SK-N-SH (cell line): ENCODE data around the gene NBEAL2. TPM values are rescaled to one million over a fixed set of nuclear protein-coding genes. Genes with fewer than 3 reads are reported as not detected.

Experiments
- CTCF ChIA-PET: fragments of 300-600, 350-600 bp; formaldehyde crosslinking; extraction: SDS; loops from one replicate; lab custom pipeline; 2021; lab: Yijun Ruan, JAX
- POLR2A ChIA-PET: fragments of 350-600 bp; sonication (Branson Sonifier 250); formaldehyde crosslinking; extraction: SDS; loops from one replicate; lab custom pipeline; 2020; ENCODE audit warnings: antibody characterized with exemption, inconsistent platforms; lab: Yijun Ruan, JAX
- DNase-seq: peaks from one replicate; pipeline ENCODE4 v3.0.0; 2012
- H2AFZ ChIP-seq: fragments of 200-600 bp; sonication (generic); 2 replicates; pipeline ENCODE4 v1.8.1; 2016; ENCODE audit warnings: antibody characterized with exemption, mild to moderate bottlenecking, low read depth
- H3F3A ChIP-seq: fragments of 200-600 bp; sonication (generic); replicated peaks from 2 replicates; pipeline ENCODE3; 2016; ENCODE audit warnings: antibody characterized with exemption, mild to moderate bottlenecking; ENCODE audit not compliant: insufficient read depth
- H3K27ac ChIP-seq, 2 experiments: fragments of 200-500 bp in 1 of 2; fragments of 200-600 bp in 1 of 2; sonication (Bioruptor generic) in 1 of 2; sonication (generic), shearing (Covaris generic) in 1 of 2; 2 replicates each; pipeline versions ENCODE4 v1.5.1 to v1.6.1; 2014 to 2016; ENCODE audit warnings: low read depth in 2 of 2, inconsistent platforms in 1 of 2, low read length in 1 of 2, mild to moderate bottlenecking in 1 of 2, mixed read lengths in 1 of 2
- H3K27me3 ChIP-seq: fragments of 200-600 bp; sonication (generic), shearing (Covaris generic); 2 replicates; pipeline ENCODE4 v1.6.1; 2016; ENCODE audit warnings: mixed run types; ENCODE audit not compliant: insufficient read depth
- H3K36me3 ChIP-seq, 2 experiments: fragments of 200-500 bp in 1 of 2; fragments of 200-600 bp in 1 of 2; sonication (Bioruptor generic) in 1 of 2; sonication (generic) in 1 of 2; replicated peaks in 1 of 2; 2 replicates each; pipeline versions ENCODE3 to v1.5.1; 2014 to 2016; ENCODE audit warnings: low read length in 1 of 2, mild to moderate bottlenecking in 1 of 2; ENCODE audit not compliant: insufficient read depth in 2 of 2, control insufficient read depth in 1 of 2
- H3K4me1 ChIP-seq, 2 experiments: fragments of 200-500 bp in 1 of 2; fragments of 200-600 bp in 1 of 2; sonication (Bioruptor generic) in 1 of 2; sonication (generic), shearing (Covaris generic) in 1 of 2; 2 replicates each; pipeline versions ENCODE4 v1.5.1 to v1.6.1; 2014 to 2016; ENCODE audit warnings: low read depth in 1 of 2, low read length in 1 of 2, mixed run types in 1 of 2; ENCODE audit not compliant: insufficient read depth in 2 of 2, control insufficient read depth in 1 of 2
- H3K4me2 ChIP-seq: fragments of 200-600 bp; sonication (generic), shearing (Covaris generic); 2 replicates; pipeline ENCODE4 v1.6.1; 2017; ENCODE audit warnings: mixed run types
- H3K4me3 ChIP-seq, 2 experiments: fragments of 200-500 bp in 1 of 2; fragments of 200-600 bp in 1 of 2; sonication (Bioruptor generic) in 1 of 2; sonication (generic), shearing (Covaris generic) in 1 of 2; 2 replicates each; pipeline versions ENCODE4 v1.5.1 to v1.8.1; 2014 to 2016; ENCODE audit warnings: low read depth in 2 of 2, inconsistent platforms in 1 of 2, low read length in 1 of 2, mild to moderate bottlenecking in 1 of 2, mixed read lengths in 1 of 2, moderate library complexity in 1 of 2
- H3K79me2 ChIP-seq: fragments of 200-600 bp; sonication (generic); 2 replicates; pipeline ENCODE4 v1.8.1; 2017; ENCODE audit warnings: mild to moderate bottlenecking; ENCODE audit not compliant: insufficient read depth
- H3K9ac ChIP-seq: fragments of 200-600 bp; sonication (generic); 2 replicates; pipeline ENCODE4 v1.6.1; 2017; ENCODE audit warnings: mixed run types
- H3K9me2 ChIP-seq: fragments of 200-600 bp; sonication (generic); 2 replicates; pipeline ENCODE4 v1.6.1; 2017; ENCODE audit warnings: mixed run types
- H3K9me3 ChIP-seq: fragments of 200-600 bp; sonication (generic); 2 replicates; pipeline ENCODE4 v1.6.1; 2017; ENCODE audit warnings: mixed run types, mild to moderate bottlenecking, moderate library complexity
- H4K20me1 ChIP-seq: fragments of 200-600 bp; sonication (generic); 2 replicates; pipeline ENCODE4 v1.6.1; 2017; ENCODE audit warnings: mild to moderate bottlenecking, mixed run types; ENCODE audit not compliant: insufficient read depth
- CHD2 ChIP-seq: fragments of 150-350 bp; IDR thresholded peaks from 2 replicates; pipeline ENCODE4 v1.6.1; 2018; ENCODE audit warnings: low read length; ENCODE audit not compliant: partially characterized antibody
- EP300 ChIP-seq, 2 experiments: IDR thresholded peaks; 2 replicates each; pipeline versions ENCODE4 v1.4.0 to v1.6.1; 2012; ENCODE audit warnings: borderline replicate concordance in 1 of 2, low read depth in 1 of 2, low read length in 1 of 2
- FOSL2 ChIP-seq: IDR thresholded peaks from 2 replicates; pipeline ENCODE4 v1.4.0; 2012; ENCODE audit warnings: low read depth, mild to moderate bottlenecking, moderate library complexity, borderline replicate concordance
- GABPA ChIP-seq: IDR thresholded peaks from 2 replicates; pipeline ENCODE4 v1.4.0; 2012; ENCODE audit warnings: low read depth, mild to moderate bottlenecking
- IRF3 ChIP-seq: fragments of 150-350 bp; IDR thresholded peaks from 2 replicates; pipeline ENCODE4 v1.6.1; 2016; ENCODE audit warnings: mild to moderate bottlenecking, low read depth, low read length
- MAX ChIP-seq: IDR thresholded peaks from 2 replicates; pipeline ENCODE4 v1.4.0; 2012; ENCODE audit warnings: low read depth
- MEF2A ChIP-seq: IDR thresholded peaks from 2 replicates; pipeline ENCODE4 v1.4.0; 2012; ENCODE audit warnings: low read depth, borderline replicate concordance
- NFIC ChIP-seq: IDR thresholded peaks from 2 replicates; pipeline ENCODE4 v1.4.0; 2012; ENCODE audit warnings: borderline replicate concordance
- RAD21 ChIP-seq: IDR thresholded peaks from 2 replicates; pipeline ENCODE4 v1.6.1; 2012; ENCODE audit warnings: mild to moderate bottlenecking, low read length
- RFX5 ChIP-seq: IDR thresholded peaks from 2 replicates; pipeline ENCODE4 v1.6.1; 2012; ENCODE audit warnings: mild to moderate bottlenecking, improper control_type of control experiment, low read length
- RXRA ChIP-seq: IDR thresholded peaks from 2 replicates; pipeline ENCODE4 v1.4.0; 2012; ENCODE audit warnings: low read depth, mild to moderate bottlenecking, borderline replicate concordance
- SIN3A ChIP-seq: IDR thresholded peaks from 2 replicates; pipeline ENCODE4 v1.6.1; 2012; ENCODE audit warnings: low read depth, mild to moderate bottlenecking, low read length, moderate library complexity, borderline replicate concordance
- SMC3 ChIP-seq: IDR thresholded peaks from 2 replicates; pipeline ENCODE4 v1.6.1; 2012; ENCODE audit warnings: low read depth, low read length, improper control_type of control experiment
- TAF1 ChIP-seq: IDR thresholded peaks from 2 replicates; pipeline ENCODE4 v1.6.1; 2012; ENCODE audit warnings: low read depth, mild to moderate bottlenecking, low read length, moderate library complexity, borderline replicate concordance
- TCF12 ChIP-seq: IDR thresholded peaks from 2 replicates; pipeline ENCODE4 v1.4.0; 2012
- TEAD4 ChIP-seq: IDR thresholded peaks from 2 replicates; pipeline ENCODE4 v1.4.0; 2012; ENCODE audit warnings: mild to moderate bottlenecking, borderline replicate concordance; ENCODE audit not compliant: insufficient read depth
- YY1 ChIP-seq: IDR thresholded peaks from 2 replicates; pipeline ENCODE4 v1.4.0; 2012; ENCODE audit warnings: low read depth, mild to moderate bottlenecking
- ZBTB33 ChIP-seq: IDR thresholded peaks from 2 replicates; pipeline ENCODE4 v1.4.0; 2012; ENCODE audit warnings: low read depth, borderline replicate concordance
- WGBS: methylation state at CpG from one replicate; pipeline ENCODE4 v1.1.6; 2017; ENCODE audit warnings: low lambda C conversion rate; 5-methylcytosine and 5-hydroxymethylcytosine counted together
- polyA plus RNA-seq, 3 experiments: library from polyadenylated mRNA; depleted of rRNA; stranded (reverse); fragments of >200 nt; gene quantifications; 2 replicates each; pipeline ENCODE4 v1.2.3, GENCODE V29; 2012
- TF ChIP-seq, protein P1 (sequence below): IDR thresholded peaks from 2 replicates; pipeline ENCODE4; 2012
- TF ChIP-seq, protein P2 (sequence below): IDR thresholded peaks from 2 replicates; pipeline ENCODE4 v1.6.1; 2012; ENCODE audit warnings: mild to moderate bottlenecking, low read depth, low read length, moderate library complexity

NBEAL2 gene
- polyA plus RNA-seq, 1 of the 3 experiments (the other 2 are of a cell fraction), result 20.3 TPM

- CTCF ChIA-PET, result interaction anchor here (0.6 to 1.8 kb wide), 4 partner anchors 10 to 386 kb away, joined by 3 to 11 read pairs (median 4); no protein-coding TSS in a partner anchor
- Histone ChIP-seq H3K36me3 (peaks cover 0 to 4% of the 10 kb centered on the region in 2 experiments), H3K9ac (no peak overlapping the region), H3K27me3 (no peaks in the 10 kb centered on the region), H4K20me1 (no peaks in the 10 kb centered on the region), H3K4me1 (peaks cover 0 to 10% of the 10 kb centered on the region in 2 experiments; a peak in 1 of 4 replicates), H3K9me2 (no peaks in the 10 kb centered on the region), H2AFZ (no peak overlapping the region), H3K9me3 (no peaks in the 10 kb centered on the region), H3K79me2 (no peaks in the 10 kb centered on the region), H3K27ac (no peak overlapping the region), H3K4me3 (no peak overlapping the region), H3K4me2 (no peak overlapping the region), H3F3A (no peaks in the 10 kb centered on the region)
- WGBS, result 91% methylated on average over 7 of the region's 11 CpGs
- TF ChIP-seq YY1 (no peak), MAX (no peak), MEF2A (no peak), EP300 (IDR thresholded peaks at IDR 0.05; ENCODE audit: borderline replicate concordance in 1 of 2, low read depth in 1 of 2, low read length in 1 of 2) (no peak), NFIC (no peak), RAD21 (no peak), GABPA (no peak), SIN3A (no peak), CHD2 (no peak), TEAD4 (no peak), TCF12 (no peak), TAF1 (no peak), RXRA (no peak), IRF3 (no peak), ZBTB33 (no peak), SMC3 (no peak), FOSL2 (no peak), RFX5 (no peak)
- TF ChIP-seq, protein P1, sequence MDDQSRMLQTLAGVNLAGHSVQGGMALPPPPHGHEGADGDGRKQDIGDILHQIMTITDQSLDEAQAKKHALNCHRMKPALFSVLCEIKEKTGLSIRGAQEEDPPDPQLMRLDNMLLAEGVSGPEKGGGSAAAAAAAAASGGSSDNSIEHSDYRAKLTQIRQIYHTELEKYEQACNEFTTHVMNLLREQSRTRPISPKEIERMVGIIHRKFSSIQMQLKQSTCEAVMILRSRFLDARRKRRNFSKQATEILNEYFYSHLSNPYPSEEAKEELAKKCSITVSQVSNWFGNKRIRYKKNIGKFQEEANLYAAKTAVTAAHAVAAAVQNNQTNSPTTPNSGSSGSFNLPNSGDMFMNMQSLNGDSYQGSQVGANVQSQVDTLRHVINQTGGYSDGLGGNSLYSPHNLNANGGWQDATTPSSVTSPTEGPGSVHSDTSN, result no peak
- TF ChIP-seq, protein P2, sequence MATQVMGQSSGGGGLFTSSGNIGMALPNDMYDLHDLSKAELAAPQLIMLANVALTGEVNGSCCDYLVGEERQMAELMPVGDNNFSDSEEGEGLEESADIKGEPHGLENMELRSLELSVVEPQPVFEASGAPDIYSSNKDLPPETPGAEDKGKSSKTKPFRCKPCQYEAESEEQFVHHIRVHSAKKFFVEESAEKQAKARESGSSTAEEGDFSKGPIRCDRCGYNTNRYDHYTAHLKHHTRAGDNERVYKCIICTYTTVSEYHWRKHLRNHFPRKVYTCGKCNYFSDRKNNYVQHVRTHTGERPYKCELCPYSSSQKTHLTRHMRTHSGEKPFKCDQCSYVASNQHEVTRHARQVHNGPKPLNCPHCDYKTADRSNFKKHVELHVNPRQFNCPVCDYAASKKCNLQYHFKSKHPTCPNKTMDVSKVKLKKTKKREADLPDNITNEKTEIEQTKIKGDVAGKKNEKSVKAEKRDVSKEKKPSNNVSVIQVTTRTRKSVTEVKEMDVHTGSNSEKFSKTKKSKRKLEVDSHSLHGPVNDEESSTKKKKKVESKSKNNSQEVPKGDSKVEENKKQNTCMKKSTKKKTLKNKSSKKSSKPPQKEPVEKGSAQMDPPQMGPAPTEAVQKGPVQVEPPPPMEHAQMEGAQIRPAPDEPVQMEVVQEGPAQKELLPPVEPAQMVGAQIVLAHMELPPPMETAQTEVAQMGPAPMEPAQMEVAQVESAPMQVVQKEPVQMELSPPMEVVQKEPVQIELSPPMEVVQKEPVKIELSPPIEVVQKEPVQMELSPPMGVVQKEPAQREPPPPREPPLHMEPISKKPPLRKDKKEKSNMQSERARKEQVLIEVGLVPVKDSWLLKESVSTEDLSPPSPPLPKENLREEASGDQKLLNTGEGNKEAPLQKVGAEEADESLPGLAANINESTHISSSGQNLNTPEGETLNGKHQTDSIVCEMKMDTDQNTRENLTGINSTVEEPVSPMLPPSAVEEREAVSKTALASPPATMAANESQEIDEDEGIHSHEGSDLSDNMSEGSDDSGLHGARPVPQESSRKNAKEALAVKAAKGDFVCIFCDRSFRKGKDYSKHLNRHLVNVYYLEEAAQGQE, result no peak
- POLR2A ChIA-PET, result no interaction called here
- no peak for DNase-seq
These were observed 5.4 kb downstream of the NBEAL2 start for GRCh38 chr3:46984591-46985459.
